ENCODE data around the gene UBE2J2. TPM values are rescaled to one million over a fixed set of nuclear protein-coding genes. Genes with fewer than 3 reads are reported as not detected.

The UBE2J2 gene
- total RNA-seq, 3 donors from 2014 or later = 37.0 to 39.8 (median 37.4) TPM

DNA sequence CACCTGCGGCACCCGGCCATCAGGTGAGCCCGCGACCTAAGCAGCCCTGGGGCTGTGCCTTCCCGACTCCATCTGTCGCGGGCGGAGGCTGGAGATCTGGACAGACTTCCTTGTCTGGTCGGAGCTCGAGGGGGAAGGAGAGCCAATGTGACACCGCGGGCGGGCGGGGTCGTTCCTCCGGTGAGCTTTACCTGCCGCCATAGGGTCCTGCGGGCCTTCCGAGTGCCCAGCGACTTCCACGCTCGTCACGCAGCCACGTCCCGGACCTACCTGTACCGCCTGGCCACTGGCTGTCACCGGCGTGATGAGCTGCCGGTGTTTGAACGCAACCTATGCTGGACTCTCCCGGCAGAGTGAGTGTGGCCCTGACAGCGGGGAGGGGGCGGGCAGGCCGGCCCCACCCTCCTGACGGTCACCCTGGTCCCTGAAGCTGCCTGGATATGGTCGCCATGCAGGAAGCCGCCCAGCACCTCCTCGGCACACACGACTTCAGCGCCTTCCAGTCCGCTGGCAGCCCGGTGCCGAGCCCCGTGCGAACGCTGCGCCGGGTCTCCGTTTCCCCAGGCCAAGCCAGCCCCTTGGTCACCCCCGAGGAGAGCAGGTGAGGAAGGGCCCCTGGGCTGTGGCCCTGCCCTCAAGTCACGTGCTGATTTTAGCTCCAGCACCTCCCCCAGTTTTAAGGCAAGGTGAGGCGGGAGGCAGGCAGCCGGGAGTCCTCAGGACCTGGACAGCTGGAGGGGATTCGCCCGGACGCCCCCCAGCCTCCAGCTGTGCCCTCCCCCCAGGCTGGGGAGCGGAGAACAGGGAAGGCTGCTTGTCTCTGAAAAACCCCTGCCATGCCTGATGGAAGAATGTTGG, 35.8 kb upstream of the UBE2J2 start:
- peak overlapping the region; percentile 90 to 93 for H3K27ac ChIP-seq

DNA sequence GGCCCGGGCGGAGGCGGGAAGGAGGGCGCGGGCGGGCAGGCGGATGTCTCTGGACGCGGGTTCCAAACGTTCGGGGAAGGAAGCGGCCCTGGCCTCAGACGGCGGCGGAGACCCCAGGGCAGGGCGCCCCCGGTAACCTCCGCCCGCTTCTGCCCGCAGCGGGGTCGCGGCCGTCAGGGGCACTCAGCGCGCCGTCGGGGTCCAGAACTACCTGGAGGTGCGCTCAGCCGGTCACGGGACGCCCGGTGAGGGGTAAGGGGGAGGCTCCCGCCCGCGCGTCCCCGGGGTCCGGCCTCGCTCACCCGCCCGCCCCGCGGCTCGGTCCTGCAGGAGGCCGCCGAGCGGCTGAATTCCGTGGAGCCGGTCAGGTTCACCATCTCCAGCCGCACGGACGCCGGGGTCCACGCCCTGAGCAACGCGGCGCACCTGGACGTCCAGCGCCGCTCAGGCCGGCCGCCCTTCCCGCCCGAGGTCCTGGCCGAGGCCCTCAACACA, 35.1 kb upstream of the UBE2J2 start:
- Histone ChIP-seq H3K4me1 (peaks cover 25 to 34% of the 10 kb centered on the region in 2 donors), H3K27ac (peak overlapping the region; percentile 90 to 93), H3K4me3 (peak overlapping the region; percentile 78 to 86 (median 80)), H3K27me3 (no peaks in the 10 kb centered on the region), H3K36me3 (peaks cover 5% of the 10 kb centered on the region), H3K9me3 (no peaks in the 10 kb centered on the region)
- TF ChIP-seq POLR2AphosphoS5 (IDR thresholded peaks at IDR 0.05) (no peak), POLR2A (IDR thresholded peaks at IDR 0.05) (no peak)
- TF ChIP-seq, protein P1, sequence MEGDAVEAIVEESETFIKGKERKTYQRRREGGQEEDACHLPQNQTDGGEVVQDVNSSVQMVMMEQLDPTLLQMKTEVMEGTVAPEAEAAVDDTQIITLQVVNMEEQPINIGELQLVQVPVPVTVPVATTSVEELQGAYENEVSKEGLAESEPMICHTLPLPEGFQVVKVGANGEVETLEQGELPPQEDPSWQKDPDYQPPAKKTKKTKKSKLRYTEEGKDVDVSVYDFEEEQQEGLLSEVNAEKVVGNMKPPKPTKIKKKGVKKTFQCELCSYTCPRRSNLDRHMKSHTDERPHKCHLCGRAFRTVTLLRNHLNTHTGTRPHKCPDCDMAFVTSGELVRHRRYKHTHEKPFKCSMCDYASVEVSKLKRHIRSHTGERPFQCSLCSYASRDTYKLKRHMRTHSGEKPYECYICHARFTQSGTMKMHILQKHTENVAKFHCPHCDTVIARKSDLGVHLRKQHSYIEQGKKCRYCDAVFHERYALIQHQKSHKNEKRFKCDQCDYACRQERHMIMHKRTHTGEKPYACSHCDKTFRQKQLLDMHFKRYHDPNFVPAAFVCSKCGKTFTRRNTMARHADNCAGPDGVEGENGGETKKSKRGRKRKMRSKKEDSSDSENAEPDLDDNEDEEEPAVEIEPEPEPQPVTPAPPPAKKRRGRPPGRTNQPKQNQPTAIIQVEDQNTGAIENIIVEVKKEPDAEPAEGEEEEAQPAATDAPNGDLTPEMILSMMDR (IDR thresholded peaks at IDR 0.05) = no peak
- no peak for DNase-seq (ENCODE audit: low spot score in 2 of 2)
- intact Hi-C loops (cut with DNase I; ENCODE audit: low total_unique reads) = no loop called here

More for the DNA sequence above, 35.8 kb upstream of the UBE2J2 start:
- Histone ChIP-seq H3K4me1 (peaks cover 25 to 32% of the 10 kb centered on the region in 2 donors), H3K4me3 (peak overlapping the region; percentile 78 to 86 (median 80)), H3K36me3 (peaks cover 5% of the 10 kb centered on the region), H3K9me3 (no peaks in the 10 kb centered on the region), H3K27me3 (no peaks in the 10 kb centered on the region)
- no peak for TF ChIP-seq POLR2A (IDR thresholded peaks at IDR 0.05)
- intact Hi-C loops (cut with DNase I; ENCODE audit: low total_unique reads) = no loop called here
- DNase-seq (ENCODE audit: low spot score in 2 of 2) = no peak

DNA sequence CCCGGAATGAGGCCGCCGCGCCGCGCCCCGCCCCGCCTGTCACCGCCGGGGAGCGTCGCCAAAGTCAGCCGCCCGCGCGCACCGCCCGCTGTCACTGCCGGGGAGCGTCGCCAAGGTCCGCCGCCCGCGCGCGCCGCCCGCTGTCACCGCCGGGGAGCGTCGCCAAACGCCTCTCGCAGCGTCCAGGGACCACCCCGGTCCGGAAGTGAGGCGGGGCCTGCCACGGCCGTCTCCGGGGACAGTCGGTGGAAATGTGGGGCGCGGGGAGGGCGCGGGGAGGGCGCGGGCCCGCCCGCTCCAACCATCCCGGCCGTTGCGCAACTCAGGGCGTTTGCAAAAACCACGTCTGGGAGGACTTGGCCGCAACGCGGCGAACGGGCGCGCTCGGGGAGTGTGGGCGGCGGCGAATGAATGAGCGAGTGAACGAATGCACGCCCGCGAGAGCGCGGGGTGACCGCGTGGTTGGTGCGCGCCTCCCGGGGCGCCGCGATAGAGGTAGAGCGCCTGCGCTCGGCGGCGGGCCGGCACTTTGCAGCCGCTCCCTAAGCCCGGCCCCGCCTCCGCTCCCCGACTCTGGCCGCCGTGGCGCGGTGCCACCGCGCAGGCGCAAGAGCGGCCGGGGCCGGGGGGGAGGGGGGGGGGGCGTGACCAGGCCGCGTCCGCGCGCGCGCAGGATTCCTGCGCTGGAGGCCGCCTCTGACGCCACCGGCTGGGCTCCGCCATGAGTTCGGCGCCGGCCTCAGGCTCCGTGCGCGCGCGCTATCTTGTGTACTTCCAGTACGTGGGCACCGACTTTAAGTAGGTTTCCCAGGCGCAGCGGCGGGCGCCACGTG, 34.5 kb upstream of the UBE2J2 start, which contains the start of the genes ACAP3 and PUSL1:
Gene ACAP3 (minus strand): TSS at position 8 of the 833 bp plus-strand sequence. CDS start 115 bp downstream, outside the sequence.
Gene PUSL1 (plus strand): TSS at position 675 of the 833 bp plus-strand sequence. CDS start 47 bp downstream, at position 722.
- intact Hi-C loops (cut with DNase I; ENCODE audit: low total_unique reads) = no loop called here
- H3K4me1 ChIP-seq = peaks cover 25 to 34% of the 10 kb centered on the region in 2 donors
- peak within 1 kb of the TSS; percentile 78 to 86 (median 80) for H3K4me3 ChIP-seq

DNA sequence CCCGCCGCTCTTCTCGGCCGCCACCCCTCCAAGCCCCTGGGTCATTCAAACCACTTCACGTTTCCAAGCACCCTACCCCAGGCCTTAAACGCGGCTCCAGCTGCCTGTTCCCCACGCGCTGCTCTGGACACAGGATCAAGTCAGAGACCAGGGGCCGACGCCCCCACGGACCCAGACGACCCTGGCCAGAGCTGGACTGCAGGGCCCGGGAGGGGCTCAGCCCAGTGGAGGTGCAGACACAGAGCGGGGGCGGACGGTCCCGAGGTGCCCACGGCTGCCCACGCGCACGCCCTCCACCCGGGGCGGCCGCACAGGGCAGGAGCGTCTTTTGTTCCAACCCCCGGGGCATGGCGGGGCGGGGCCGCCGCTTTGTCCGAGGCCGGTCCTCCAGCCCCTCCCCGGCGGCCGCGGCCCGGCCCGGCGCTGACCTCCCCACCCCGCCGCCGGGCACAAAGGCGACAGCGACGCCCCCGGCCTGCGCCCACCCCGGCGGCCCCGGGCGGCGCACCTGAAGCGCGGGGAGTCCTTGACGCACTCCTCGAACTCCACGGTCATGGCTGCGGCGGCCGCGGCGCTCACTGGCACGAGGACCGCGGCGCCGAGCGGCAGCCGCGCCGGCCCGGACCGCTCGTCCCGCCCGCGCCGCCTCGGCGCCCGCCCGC, 33.7 kb upstream of the UBE2J2 start:
- peak overlapping the region; percentile 90 to 93 for H3K27ac ChIP-seq

More for the DNA sequence above, 34.5 kb upstream of the UBE2J2 start, which contains the start of the genes ACAP3 and PUSL1:
- Histone ChIP-seq H3K27ac (peak within 1 kb of the TSS; percentile 90 to 93), H3K9me3 (no peaks in the 10 kb centered on the region), H3K36me3 (peaks cover 5% of the 10 kb centered on the region), H3K27me3 (no peaks in the 10 kb centered on the region)
- no peak for TF ChIP-seq POLR2A (IDR thresholded peaks at IDR 0.05)
- TF ChIP-seq, protein P1 (IDR thresholded peaks at IDR 0.05) = peak in 2 of 3 donors; percentile 10 to 17
- peak; percentile 56 to 85 (median 75) for TF ChIP-seq POLR2AphosphoS5 (IDR thresholded peaks at IDR 0.05)
- DNase-seq (ENCODE audit: low spot score in 2 of 2) = peak; percentile 83 to 86

More for the DNA sequence above, 33.7 kb upstream of the UBE2J2 start:
- no peak for DNase-seq (ENCODE audit: low spot score in 2 of 2)
- TF ChIP-seq, protein P1 (IDR thresholded peaks at IDR 0.05) = no peak
- TF ChIP-seq POLR2A (IDR thresholded peaks at IDR 0.05) (no peak), POLR2AphosphoS5 (IDR thresholded peaks at IDR 0.05) (no peak)
- no peaks in the 10 kb centered on the region for H3K9me3 ChIP-seq
- H3K4me3 ChIP-seq = peak overlapping the region; percentile 78 to 86 (median 80)
- intact Hi-C loops (cut with DNase I; ENCODE audit: low total_unique reads) = no loop called here
- H3K27me3 ChIP-seq = no peaks in the 10 kb centered on the region
- no peaks in the 10 kb centered on the region for H3K36me3 ChIP-seq
- H3K4me1 ChIP-seq = peaks cover 25 to 34% of the 10 kb centered on the region in 2 donors
